ENCODE data around the gene CR1.
"Not testable (repeated sequence)": the region's sequence is repeated elsewhere in the genome, so short reads cannot be mapped to it uniquely, and the experiment has no call there.

The CR1 gene

GRCh38 chr1:207676153-207676552 is 180.2 kb downstream of the CR1 start:
- Histone ChIP-seq H3K27ac (ENCODE audit: low read depth, low read length) (no peak overlapping the region), H3K4me3 (ENCODE audit: low read depth, low read length) (no peak overlapping the region), H3K36me3 (ENCODE audit: insufficient read depth, low read length) (no peaks in the 10 kb centered on the region), H2AFZ (ENCODE audit: low read length, unreplicated experiment) (no peak overlapping the region), H3K27me3 (ENCODE audit: insufficient read depth, low read length) (peaks cover 20% of the 10 kb centered on the region), H3K79me2 (ENCODE audit: control insufficient read depth, insufficient read depth, low read length, unreplicated experiment) (no peaks in the 10 kb centered on the region), H3K4me1 (ENCODE audit: control insufficient read depth, insufficient read depth, low read length, unreplicated experiment) (peaks cover 5% of the 10 kb centered on the region)

- not testable (repeated sequence) for H2AFZ ChIP-seq (ENCODE audit: low read length, unreplicated experiment); H3K79me2 ChIP-seq (ENCODE audit: control insufficient read depth, insufficient read depth, low read length, unreplicated experiment); H3K27ac ChIP-seq (ENCODE audit: low read depth, low read length)
Observed at GRCh38 chr1:207680590-207681388, 184.8 kb downstream of the CR1 start.

GRCh38 chr1:207682872-207683434 is 187.0 kb downstream of the CR1 start:
- H3K36me3 ChIP-seq (ENCODE audit: insufficient read depth, low read length); H3K4me1 ChIP-seq (ENCODE audit: control insufficient read depth, insufficient read depth, low read length, unreplicated experiment); H3K79me2 ChIP-seq (ENCODE audit: control insufficient read depth, insufficient read depth, low read length, unreplicated experiment); H3K27me3 ChIP-seq (ENCODE audit: insufficient read depth, low read length); H2AFZ ChIP-seq (ENCODE audit: low read length, unreplicated experiment); H3K4me3 ChIP-seq (ENCODE audit: low read depth, low read length); H3K27ac ChIP-seq (ENCODE audit: low read depth, low read length): not testable (repeated sequence)

More at GRCh38 chr1:207680590-207681388, 184.8 kb downstream of the CR1 start:
- H3K4me1 ChIP-seq (ENCODE audit: control insufficient read depth, insufficient read depth, low read length, unreplicated experiment); H3K36me3 ChIP-seq (ENCODE audit: insufficient read depth, low read length); H3K4me3 ChIP-seq (ENCODE audit: low read depth, low read length); H3K27me3 ChIP-seq (ENCODE audit: insufficient read depth, low read length): not testable (repeated sequence)

- H3K36me3 ChIP-seq (ENCODE audit: insufficient read depth, low read length); H2AFZ ChIP-seq (ENCODE audit: low read length, unreplicated experiment); H3K27ac ChIP-seq (ENCODE audit: low read depth, low read length); H3K79me2 ChIP-seq (ENCODE audit: control insufficient read depth, insufficient read depth, low read length, unreplicated experiment); H3K4me1 ChIP-seq (ENCODE audit: control insufficient read depth, insufficient read depth, low read length, unreplicated experiment); H3K4me3 ChIP-seq (ENCODE audit: low read depth, low read length): not testable (repeated sequence)
- peaks cover 11% of the 10 kb centered on the region; the same call in 1 of the 2 replicates for H3K27me3 ChIP-seq (ENCODE audit: insufficient read depth, low read length)
Observed at GRCh38 chr1:207690551-207690950, 194.6 kb downstream of the CR1 start.

GRCh38 chr1:207691010-207691409 is 195.1 kb downstream of the CR1 start:
- Histone ChIP-seq H3K4me3 (ENCODE audit: low read depth, low read length) (no peak overlapping the region), H3K79me2 (ENCODE audit: control insufficient read depth, insufficient read depth, low read length, unreplicated experiment) (no peaks in the 10 kb centered on the region), H2AFZ (ENCODE audit: low read length, unreplicated experiment) (no peak overlapping the region), H3K27ac (ENCODE audit: low read depth, low read length) (no peak overlapping the region), H3K36me3 (ENCODE audit: insufficient read depth, low read length) (no peaks in the 10 kb centered on the region), H3K27me3 (ENCODE audit: insufficient read depth, low read length) (peaks cover 11% of the 10 kb centered on the region; the same call in 1 of the 2 replicates), H3K4me1 (ENCODE audit: control insufficient read depth, insufficient read depth, low read length, unreplicated experiment) (no peaks in the 10 kb centered on the region)
